Measurements from ENCODE around the gene AFAP1.
"Not testable (repeated sequence)": the region's sequence is repeated elsewhere in the genome, so short reads cannot be mapped to it uniquely, and the experiment has no call there.

AFAP1 gene

GRCh38 chr4:7945709-7946380, 6.2 kb upstream of the AFAP1 start:
- DNase-seq (ENCODE audit: low read depth, low spot score), result no peak

- no peak for DNase-seq (ENCODE audit: low read depth, low spot score)
Observed at GRCh38 chr4:7944599-7945220, 5.0 kb upstream of the AFAP1 start.

GRCh38 chr4:7943688-7944087, 4.0 kb upstream of the AFAP1 start:
- not testable (repeated sequence) for DNase-seq (ENCODE audit: low read depth, low spot score)

GRCh38 chr4:7943211-7943610, 3.5 kb upstream of the AFAP1 start:
- no peak for DNase-seq (ENCODE audit: low read depth, low spot score)

- no peak for DNase-seq (ENCODE audit: low read depth, low spot score)
Observed at GRCh38 chr4:7941965-7942496, 2.4 kb upstream of the AFAP1 start.

GRCh38 chr4:7941111-7941964, 1.7 kb upstream of the AFAP1 start:
- no peak for DNase-seq (ENCODE audit: low read depth, low spot score)

- DNase-seq (ENCODE audit: low read depth, low spot score), result no peak
Observed at GRCh38 chr4:7938609-7939376, 868 bp downstream of the AFAP1 start.

GRCh38 chr4:7938266-7938608, 1.4 kb downstream of the AFAP1 start:
- DNase-seq (ENCODE audit: low read depth, low spot score), result no peak

GRCh38 chr4:7937006-7937405, 2.7 kb downstream of the AFAP1 start:
- DNase-seq (ENCODE audit: low read depth, low spot score), result no peak

- DNase-seq (ENCODE audit: low read depth, low spot score), result no peak
Observed at GRCh38 chr4:7933651-7934510, 5.8 kb downstream of the AFAP1 start.

GRCh38 chr4:7932287-7932686, 7.4 kb downstream of the AFAP1 start:
- no peak for DNase-seq (ENCODE audit: low read depth, low spot score)

GRCh38 chr4:7929118-7929951, 10.3 kb downstream of the AFAP1 start:
- no peak for DNase-seq (ENCODE audit: low read depth, low spot score)

- DNase-seq (ENCODE audit: low read depth, low spot score), result no peak
Observed at GRCh38 chr4:7928711-7929110, 10.9 kb downstream of the AFAP1 start.

- DNase-seq (ENCODE audit: low read depth, low spot score), result no peak
Observed at GRCh38 chr4:7926822-7927221, 12.8 kb downstream of the AFAP1 start.

GRCh38 chr4:7924570-7924969, 15.1 kb downstream of the AFAP1 start:
- DNase-seq (ENCODE audit: low read depth, low spot score), result no peak

GRCh38 chr4:7924163-7924562, 15.5 kb downstream of the AFAP1 start:
- DNase-seq (ENCODE audit: low read depth, low spot score), result no peak

GRCh38 chr4:7922466-7922865, 17.2 kb downstream of the AFAP1 start:
- no peak for DNase-seq (ENCODE audit: low read depth, low spot score)

GRCh38 chr4:7918981-7919380, 20.7 kb downstream of the AFAP1 start:
- no peak for DNase-seq (ENCODE audit: low read depth, low spot score)

GRCh38 chr4:7918187-7918586, 21.5 kb downstream of the AFAP1 start:
- DNase-seq (ENCODE audit: low read depth, low spot score), result not testable (repeated sequence)

GRCh38 chr4:7917669-7918068, 22.0 kb downstream of the AFAP1 start:
- DNase-seq (ENCODE audit: low read depth, low spot score), result no peak

Measured in activated CD4-positive, CD25-positive, alpha-beta regulatory T cell treated with anti-CD3 and anti-CD28 coated beads, Interleukin-2, amount 50 U/mL, for 16 hours (primary cell).